Measurements from ENCODE around the gene TP53I13. TPM values are rescaled to one million over a fixed set of nuclear protein-coding genes. Genes with fewer than 3 reads are reported as not detected.
"Not testable (repeated sequence)": the region's sequence is repeated elsewhere in the genome, so short reads cannot be mapped to it uniquely, and the experiment has no call there.

TP53I13 gene
- total RNA-seq, 8 experiments from 2014 or later: 13.0 to 39.6 (median 20.8) TPM

DNA sequence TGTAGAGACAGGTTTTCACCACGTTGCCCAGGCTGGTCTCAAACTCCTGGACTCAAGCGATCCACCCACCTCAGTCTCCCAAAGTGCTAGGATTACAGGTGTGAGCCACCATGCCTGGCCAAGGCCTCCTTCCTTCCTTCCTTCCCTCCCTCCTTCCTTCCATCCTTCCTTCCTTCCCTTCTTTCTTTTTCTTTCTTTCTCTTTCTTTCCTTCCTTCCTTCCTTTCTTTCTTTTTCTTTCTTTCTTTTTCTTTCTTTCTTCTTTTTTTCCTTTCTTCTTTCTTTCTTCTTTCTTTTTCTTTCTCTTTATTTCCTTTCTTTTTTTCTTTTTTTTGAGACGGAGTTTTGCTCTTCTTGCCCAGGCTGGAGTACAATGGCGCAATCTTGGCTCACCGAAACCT, 10.4 kb upstream of the TP53I13 start:
- WGBS, 10 experiments: 86 to 100% (median 95%) methylated on average over 1 to 5 of the region's 5 CpGs; no CpG with 5 or more reads in 2 of the 10 experiments
- H3K27ac ChIP-seq; H3K4me3 ChIP-seq; H3K4me1 ChIP-seq (replicated peaks in 1 of 2); ATAC-seq (replicated peaks in 6 of 8): not testable (repeated sequence)
- in situ Hi-C loops (cut with MboI; ENCODE audit: low pct_unique_long_range_greater_than_20kb in 2 of 9, low sequenced_read_pairs in 9 of 9, unreplicated experiment in 9 of 9): loop anchor here in 2 of 9 experiments (25.0 kb wide), 1 partner anchor 171 kb away; the partner anchor contains the start of gene TAOK1 (in 2 of the 2)

DNA sequence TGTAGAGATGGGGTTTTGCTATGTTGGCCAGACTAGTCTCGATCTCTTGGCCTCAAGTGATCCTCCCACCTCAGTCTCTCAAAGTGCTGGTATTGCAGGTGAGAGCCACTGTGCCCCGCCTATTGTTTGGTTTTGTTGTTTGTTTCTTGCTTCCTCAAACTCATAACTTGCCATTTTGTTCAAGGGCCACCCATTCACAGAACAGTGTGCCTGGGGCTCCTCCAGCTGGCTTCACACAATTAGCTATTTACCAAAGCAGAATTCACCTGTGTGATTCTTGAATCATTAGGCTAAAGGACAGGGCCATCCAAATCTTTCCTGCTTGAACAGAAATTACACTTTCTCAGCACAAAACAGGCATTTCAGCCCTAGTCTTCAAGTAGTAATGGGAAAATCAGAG, 8.9 kb upstream of the TP53I13 start:
- WGBS, 10 experiments: 94 to 100% (median 100%) methylated on average over 1 to 2 of the region's 2 CpGs; no CpG with 5 or more reads in 6 of the 10 experiments
- no peak overlapping the region for H3K27ac ChIP-seq
- no peak for ATAC-seq (replicated peaks in 6 of 8)
- no peaks in the 10 kb centered on the region for H3K4me1 ChIP-seq (replicated peaks in 1 of 2)
- in situ Hi-C loops (cut with MboI; ENCODE audit: low pct_unique_long_range_greater_than_20kb in 2 of 9, low sequenced_read_pairs in 9 of 9, unreplicated experiment in 9 of 9): loop anchor here in 2 of 9 experiments (25.0 kb wide), 1 partner anchor 172 kb away; the partner anchor contains the start of gene TAOK1 (in 2 of the 2)
- H3K4me3 ChIP-seq: no peak overlapping the region

DNA sequence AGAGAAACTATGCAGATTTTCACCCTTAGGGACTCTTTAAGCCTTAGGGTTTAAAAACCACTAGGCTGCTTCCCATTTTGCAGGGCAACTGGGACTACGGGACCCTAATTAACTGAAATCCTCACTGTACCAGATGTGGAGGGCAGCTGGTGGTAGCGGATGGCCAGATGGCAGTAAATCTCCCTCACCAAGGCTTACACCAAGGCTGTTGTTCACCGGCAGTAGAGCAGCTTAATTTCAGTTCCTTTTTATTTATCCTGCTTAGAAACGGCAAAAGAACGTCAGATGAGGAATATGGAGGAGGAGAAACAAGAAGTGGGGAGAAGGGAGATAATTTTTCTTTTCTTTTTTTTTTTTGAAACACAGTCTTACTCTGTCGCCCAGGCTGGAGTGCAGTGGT, 8.2 kb upstream of the TP53I13 start:
- 60 to 100% (median 75%) methylated on average over 1 to 5 of the region's 6 CpGs; no CpG with 5 or more reads in 2 of the 10 experiments for WGBS, 10 experiments
- ATAC-seq (replicated peaks in 6 of 8): no peak
- in situ Hi-C loops (cut with MboI; ENCODE audit: low pct_unique_long_range_greater_than_20kb in 2 of 9, low sequenced_read_pairs in 9 of 9, unreplicated experiment in 9 of 9): loop anchor here in 2 of 9 experiments (25.0 kb wide), 1 partner anchor 173 kb away; the partner anchor contains the start of gene TAOK1 (in 2 of the 2)
- Histone ChIP-seq H3K4me1 (replicated peaks in 1 of 2) (peaks cover 0 to under 1% of the 10 kb centered on the region in 2 donors), H3K4me3 (no peak overlapping the region), H3K27ac (no peak overlapping the region)

DNA sequence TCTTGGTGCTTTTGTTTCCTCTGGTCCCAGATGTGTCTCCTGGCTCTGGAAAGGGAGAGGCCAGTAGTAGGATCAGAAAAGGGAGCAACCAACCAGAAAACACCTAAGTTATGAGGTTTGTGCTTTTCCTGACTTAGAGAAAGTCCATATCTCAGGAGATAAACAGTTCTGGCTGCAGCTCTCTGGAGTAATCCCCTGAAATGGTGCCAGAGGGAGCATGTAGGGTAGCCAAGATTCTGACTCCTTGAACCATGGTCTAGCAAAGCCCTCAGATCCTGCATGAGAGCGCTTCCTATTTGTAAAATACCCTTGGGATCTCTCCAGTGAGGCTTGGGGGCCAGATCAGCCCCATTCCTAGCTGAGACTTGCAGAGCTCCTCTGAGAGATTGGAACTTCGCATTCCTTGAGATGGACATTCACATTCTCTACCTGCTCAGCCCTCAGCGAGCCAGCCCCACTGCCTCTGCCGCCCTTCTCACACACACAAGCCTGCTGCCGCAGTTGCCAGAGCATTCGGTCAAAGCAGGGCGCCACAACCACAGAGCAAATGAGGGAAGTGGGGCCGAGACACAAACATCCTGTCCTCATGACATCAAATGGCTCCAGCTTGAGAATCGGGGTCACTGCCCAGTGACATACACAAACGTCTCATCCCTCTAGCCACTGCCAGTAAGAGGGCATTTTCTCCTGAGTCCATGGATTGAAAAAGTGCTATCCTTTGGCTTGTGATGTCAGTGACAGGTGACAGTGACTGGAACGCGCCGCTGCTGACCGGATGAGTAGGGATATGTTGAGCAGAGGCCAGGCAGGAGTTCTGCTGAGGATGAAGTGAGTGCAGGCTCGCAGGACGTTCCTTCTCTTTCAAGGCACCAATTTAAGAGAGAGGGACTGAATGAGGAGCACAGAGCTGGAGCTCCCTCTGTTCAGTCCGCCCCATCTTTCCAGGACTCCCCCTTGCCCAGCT, 6.7 kb upstream of the TP53I13 start:
- ATAC-seq (replicated peaks in 6 of 8): no peak
- Histone ChIP-seq H3K27ac (no peak overlapping the region), H3K4me1 (replicated peaks in 1 of 2) (peaks cover 4 to 5% of the 10 kb centered on the region in 2 donors), H3K4me3 (no peak overlapping the region)
- WGBS, 10 experiments: 85 to 100% (median 94%) methylated on average over 1 to 15 of the region's 17 CpGs; no CpG with 5 or more reads in 2 of the 10 experiments
- in situ Hi-C loops (cut with MboI; ENCODE audit: low pct_unique_long_range_greater_than_20kb in 2 of 9, low sequenced_read_pairs in 9 of 9, unreplicated experiment in 9 of 9): loop anchor here in 2 of 9 experiments (25.0 kb wide), 1 partner anchor 175 kb away; the partner anchor contains the start of gene TAOK1 (in 2 of the 2)

DNA sequence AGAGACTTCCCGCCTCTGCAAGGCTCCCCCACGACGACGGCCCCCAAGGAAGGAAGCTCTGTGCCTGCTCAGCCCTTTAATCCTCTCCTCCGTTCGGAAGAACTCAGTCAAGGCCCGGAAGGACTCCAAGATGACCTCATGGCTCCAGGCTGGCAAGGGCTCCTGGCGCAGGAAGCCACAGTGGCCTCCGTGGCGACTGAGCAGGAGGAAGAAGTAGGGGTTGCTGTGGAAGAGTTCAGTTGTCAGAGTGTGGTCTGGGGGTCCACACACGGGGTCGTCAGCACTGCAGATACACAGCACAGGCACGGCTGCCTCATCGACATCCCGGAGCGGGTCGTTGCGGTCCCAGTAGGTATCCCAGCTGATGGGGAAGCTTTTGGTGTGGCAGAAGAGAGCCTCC, 5.9 kb upstream of the TP53I13 start:
- ATAC-seq (replicated peaks in 6 of 8): no peak
- H3K4me1 ChIP-seq (replicated peaks in 1 of 2): peaks cover 4 to 5% of the 10 kb centered on the region in 2 donors
- no peak overlapping the region for H3K27ac ChIP-seq
- H3K4me3 ChIP-seq: no peak overlapping the region
- WGBS, 10 experiments: 94 to 100% (median 96%) methylated on average over 4 to 12 of the region's 18 CpGs; no CpG with 5 or more reads in 4 of the 10 experiments
- in situ Hi-C loops (cut with MboI; ENCODE audit: low pct_unique_long_range_greater_than_20kb in 2 of 9, low sequenced_read_pairs in 9 of 9, unreplicated experiment in 9 of 9): loop anchor here in 2 of 9 experiments (25.0 kb wide), 1 partner anchor 175 kb away; the partner anchor contains the start of gene TAOK1 (in 2 of the 2)

DNA sequence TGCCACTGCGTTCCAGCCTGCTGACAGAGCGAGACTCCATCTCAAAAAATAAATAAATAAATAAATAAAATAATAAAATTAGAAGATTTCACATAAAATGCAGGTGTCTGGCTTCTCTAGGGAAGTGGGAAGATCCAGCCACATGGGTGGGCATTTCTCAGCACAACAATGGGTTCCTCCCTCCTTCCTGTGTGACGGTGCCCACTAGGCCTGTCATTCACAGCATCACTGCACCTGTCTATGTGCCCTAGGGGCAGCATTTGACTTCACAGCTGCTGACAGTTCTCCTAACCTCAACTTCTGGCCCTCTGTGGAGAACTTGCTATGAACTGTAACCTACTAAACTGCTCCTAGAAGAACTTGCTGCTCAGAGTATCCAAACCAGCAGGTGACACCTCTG, 4.7 kb upstream of the TP53I13 start:
- in situ Hi-C loops (cut with MboI; ENCODE audit: low pct_unique_long_range_greater_than_20kb in 2 of 9, low sequenced_read_pairs in 9 of 9, unreplicated experiment in 9 of 9): loop anchor here in 2 of 9 experiments (25.0 kb wide), 1 partner anchor 177 kb away; the partner anchor contains the start of gene TAOK1 (in 2 of the 2)
- ATAC-seq (replicated peaks in 6 of 8): no peak
- Histone ChIP-seq H3K4me3 (no peak overlapping the region), H3K27ac (no peak overlapping the region), H3K4me1 (replicated peaks in 1 of 2) (peaks cover 4 to 5% of the 10 kb centered on the region in 2 donors)
- WGBS, 10 experiments: 94 to 100% (median 100%) methylated on average over 2 to 3 of the region's 3 CpGs; no CpG with 5 or more reads in 4 of the 10 experiments

DNA sequence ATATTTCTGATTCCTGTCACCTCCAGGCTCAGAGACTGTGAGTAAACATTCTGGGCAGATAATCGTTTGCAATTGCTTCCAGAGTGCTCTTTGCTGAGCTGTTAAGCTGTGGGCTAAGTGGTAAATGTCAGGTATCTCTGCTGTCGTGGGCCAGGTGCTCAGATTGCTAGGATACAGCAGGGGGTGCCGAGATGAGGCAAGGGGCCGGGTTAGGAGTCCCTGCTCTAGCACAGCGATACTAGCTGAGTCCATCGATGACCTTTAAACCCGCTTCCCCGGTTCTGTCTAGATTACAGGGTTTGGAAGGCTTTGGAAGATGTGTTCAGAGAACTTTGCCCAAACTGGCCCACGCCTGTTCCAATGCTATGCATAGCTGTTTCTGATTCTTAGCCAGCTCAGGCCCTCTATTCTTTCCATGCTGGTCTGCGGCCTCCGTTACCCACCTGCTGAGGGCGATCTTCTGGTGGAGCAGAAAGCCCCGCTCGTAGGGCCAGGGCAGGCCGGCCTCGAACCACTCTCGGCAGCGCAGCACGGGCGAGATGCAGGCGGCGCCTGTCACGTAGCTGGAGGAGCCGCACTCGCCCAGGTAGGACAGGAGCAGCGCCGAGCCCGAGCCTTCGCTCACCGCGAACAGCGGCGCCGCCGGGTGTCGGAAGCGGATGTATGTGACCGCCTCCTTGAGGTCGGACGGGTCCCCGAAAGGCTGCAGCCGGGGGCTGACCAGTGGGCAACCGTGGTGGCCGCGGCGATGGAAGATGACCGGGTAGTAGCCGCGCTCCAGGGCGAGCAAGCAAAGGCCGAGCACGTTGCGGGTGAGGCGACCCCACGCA, 2.6 kb upstream of the TP53I13 start:
- in situ Hi-C loops (cut with MboI; ENCODE audit: low pct_unique_long_range_greater_than_20kb in 2 of 9, low sequenced_read_pairs in 9 of 9, unreplicated experiment in 9 of 9): loop anchor here in 2 of 9 experiments (25.0 kb wide), 1 partner anchor 179 kb away; the partner anchor contains the start of gene TAOK1 (in 2 of the 2)
- 10 to 100% (median 24%) methylated on average over 1 to 14 of the region's 55 CpGs; no CpG with 5 or more reads in 3 of the 10 experiments for WGBS, 10 experiments
- Histone ChIP-seq H3K4me3 (peak overlapping the region; percentile 49 to 87 (median 61)), H3K4me1 (replicated peaks in 1 of 2) (peaks cover 8 to 10% of the 10 kb centered on the region in 2 donors), H3K27ac (no peak overlapping the region)
- no peak for ATAC-seq (replicated peaks in 6 of 8)

DNA sequence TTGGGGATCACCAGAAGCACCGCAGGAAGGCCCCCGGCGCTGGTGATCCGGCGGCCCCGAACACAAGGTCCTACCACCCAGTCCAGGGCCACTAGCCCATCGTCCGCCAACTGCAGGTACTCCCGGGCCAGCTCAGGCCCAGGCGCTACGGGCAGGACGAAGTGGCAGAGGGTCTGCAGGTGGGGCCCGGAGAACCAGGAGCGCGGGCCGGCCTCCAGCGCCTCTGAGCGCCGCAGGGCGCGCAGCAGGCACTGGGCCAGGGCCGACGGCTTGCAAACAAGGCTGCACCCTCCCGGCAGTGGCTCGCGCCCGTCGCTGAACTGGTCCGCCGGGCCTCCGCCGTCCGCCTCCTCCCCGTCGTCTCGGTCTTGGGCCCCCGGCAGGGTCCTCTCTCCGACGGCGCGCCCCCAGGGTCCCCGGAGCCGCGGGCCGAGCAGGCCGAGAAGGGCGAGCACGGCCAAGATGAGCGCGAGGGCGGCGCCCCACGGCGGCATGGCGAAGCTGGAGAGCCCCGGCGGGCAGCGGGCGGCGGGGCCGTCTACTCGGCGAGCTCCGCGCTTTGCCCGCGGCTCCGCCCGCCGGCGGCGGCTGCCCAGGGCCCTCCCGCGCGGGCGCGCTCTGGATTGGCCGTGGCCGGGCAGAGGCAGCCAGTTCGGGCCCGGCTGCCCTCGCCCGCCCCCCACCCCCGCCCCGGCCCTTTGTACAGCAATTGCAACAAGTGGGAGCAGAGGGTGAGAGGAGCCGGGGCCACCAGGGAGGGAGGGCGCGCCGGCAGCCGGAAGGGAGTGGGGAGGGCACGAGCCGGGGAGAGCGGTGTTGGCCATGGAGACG, 1.8 kb upstream of the TP53I13 start, which contains the start of gene ABHD15:
TSS of gene ABHD15 (minus strand) at position 565 of the 831 bp plus-strand sequence. CDS start at position 494, 71 bp downstream.
- Histone ChIP-seq H3K4me3 (peak within 1 kb of the TSS; percentile 49 to 87 (median 61)), H3K4me1 (replicated peaks in 1 of 2) (peaks cover 8 to 10% of the 10 kb centered on the region in 2 donors), H3K27ac (peak within 1 kb of the TSS in 1 of 2 donors; percentile 55)
- 2 to 6% methylated on average over 9 to 23 of the region's 94 CpGs; no CpG with 5 or more reads in 8 of the 10 experiments for WGBS, 10 experiments
- in situ Hi-C loops (cut with MboI; ENCODE audit: low pct_unique_long_range_greater_than_20kb in 2 of 9, low sequenced_read_pairs in 9 of 9, unreplicated experiment in 9 of 9): loop anchor here in 2 of 9 experiments (25.0 kb wide), 1 partner anchor 179 kb away; the partner anchor contains the start of gene TAOK1 (in 2 of the 2)
- ATAC-seq (replicated peaks in 6 of 8): peak; percentile 28 to 52 (median 41)

DNA sequence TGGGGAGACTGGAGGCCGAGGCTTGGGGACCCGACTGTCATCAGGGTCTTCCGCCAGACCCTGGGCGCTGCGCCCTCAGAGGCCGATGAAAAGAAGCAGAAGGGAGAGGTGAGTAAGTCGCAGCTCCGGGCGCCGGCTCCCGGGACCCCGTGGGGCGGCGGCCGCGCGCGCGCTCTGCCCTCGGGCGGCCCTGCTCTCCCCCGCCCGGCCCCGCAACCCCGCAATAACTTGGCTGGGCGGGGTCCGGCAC, 1.3 kb upstream of the TP53I13 start:
- Histone ChIP-seq H3K4me1 (replicated peaks in 1 of 2) (peaks cover 9 to 12% of the 10 kb centered on the region in 2 donors), H3K4me3 (peak overlapping the region; percentile 49 to 87 (median 61)), H3K27ac (peak overlapping the region in 1 of 2 donors; percentile 55)
- in situ Hi-C loops (cut with MboI; ENCODE audit: low pct_unique_long_range_greater_than_20kb in 2 of 9, low sequenced_read_pairs in 9 of 9, unreplicated experiment in 9 of 9): loop anchor here in 2 of 9 experiments (25.0 kb wide), 1 partner anchor 180 kb away; the partner anchor contains the start of gene TAOK1 (in 2 of the 2)
- WGBS, 10 experiments: 0% methylated on average over 2 of the region's 27 CpGs; no CpG with 5 or more reads in 9 of the 10 experiments
- ATAC-seq (replicated peaks in 6 of 8): peak; percentile 2 to 49 (median 29)

DNA sequence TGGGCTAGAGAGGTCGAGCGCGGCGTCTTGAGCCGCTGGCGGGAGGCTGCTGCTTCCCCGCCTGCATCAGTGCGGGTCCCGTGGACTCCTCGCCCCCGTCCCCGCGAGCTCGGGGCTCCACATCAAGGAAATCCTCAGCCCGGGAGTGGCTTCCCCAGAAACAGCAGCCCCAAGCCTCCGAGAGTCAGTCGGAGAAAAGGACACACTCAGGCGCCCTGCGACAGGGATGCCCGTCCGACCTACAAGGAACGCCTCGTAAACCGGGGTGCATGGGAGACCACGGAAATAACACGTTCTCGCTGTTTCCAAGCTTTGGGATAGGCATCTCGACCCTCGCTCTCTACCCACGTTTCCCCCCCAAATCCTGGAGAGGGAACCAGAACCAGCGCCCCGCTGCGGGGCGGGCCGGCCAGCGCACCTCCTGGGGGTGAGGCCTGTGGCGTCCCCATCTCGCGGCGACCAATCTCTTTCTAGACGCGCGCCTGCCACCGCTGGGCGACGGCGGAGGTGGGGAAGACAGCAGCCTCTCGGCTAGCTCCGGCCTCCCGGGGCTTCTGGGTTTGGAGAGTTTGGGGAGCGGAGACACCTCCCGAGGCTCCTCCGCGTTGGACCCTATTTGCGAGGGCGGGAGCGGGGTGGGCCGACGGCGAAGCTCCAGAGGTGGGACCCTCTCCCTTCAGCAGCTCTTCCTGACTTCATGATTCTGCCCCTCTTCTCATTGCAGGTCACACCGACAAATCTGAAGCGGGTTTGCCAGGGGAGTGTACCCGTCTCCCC, 759 bp upstream of the TP53I13 start:
- 0 to 2% (median 0%) methylated on average over 1 to 12 of the region's 63 CpGs; no CpG with 5 or more reads in 5 of the 10 experiments for WGBS, 10 experiments
- Histone ChIP-seq H3K4me3 (peak overlapping the region; percentile 49 to 87 (median 61)), H3K4me1 (replicated peaks in 1 of 2) (peaks cover 12 to 17% of the 10 kb centered on the region in 2 donors), H3K27ac (peak overlapping the region in 1 of 2 donors; percentile 55)
- peak; percentile 19 to 53 (median 45) for ATAC-seq (replicated peaks in 6 of 8)
- in situ Hi-C loops (cut with MboI; ENCODE audit: low pct_unique_long_range_greater_than_20kb in 2 of 9, low sequenced_read_pairs in 9 of 9, unreplicated experiment in 9 of 9): loop anchor here in 2 of 9 experiments (25.0 kb wide), 1 partner anchor 180 kb away; the partner anchor contains the start of gene TAOK1 (in 2 of the 2)

Data from motor neuron (in vitro differentiated cells).